C4-2B (cell line): ENCODE results near the gene RASGRF2.

Experiments
- CTCF ChIP-seq: fragments of 450-650 bp; conservative IDR thresholded peaks from 2 replicates; pipeline ENCODE4 v1.5.1; 2017; ENCODE audit warnings: mild to moderate bottlenecking
- ZFX ChIP-seq: fragments of 450-650 bp; IDR thresholded peaks from 2 replicates; pipeline ENCODE4 v1.6.1; 2017

DNA sequence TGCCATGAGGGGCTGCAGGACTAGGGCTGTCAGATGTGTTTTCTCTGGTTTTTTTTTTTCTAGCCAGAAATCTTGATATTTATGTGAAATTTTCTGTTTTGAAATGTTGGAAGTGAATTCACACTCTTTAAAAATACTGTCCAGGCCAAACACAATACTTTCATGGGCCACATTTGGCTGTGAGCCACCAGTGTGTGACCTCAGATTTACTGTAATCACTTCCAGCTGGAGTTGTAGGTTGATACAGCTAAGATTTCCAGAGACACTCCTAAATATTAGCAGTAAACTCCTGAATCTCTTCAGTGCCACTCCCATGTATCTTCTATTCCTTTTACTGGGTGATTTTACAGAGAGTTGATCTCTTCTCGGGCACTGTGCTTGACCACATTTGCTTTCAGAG, 180.8 kb downstream of the RASGRF2 start:
- TF ChIP-seq CTCF (no peak), ZFX (no peak)
